ENCODE data around the gene CEACAM4. TPM values are rescaled to one million over a fixed set of nuclear protein-coding genes. Genes with fewer than 3 reads are reported as not detected.

Gene CEACAM4
- total RNA-seq, 1 donor from 2014 or later = 1.9 TPM

Other genes starting within 250 kb of the CEACAM4 start
- gene EXOSC5, start 229.7 kb downstream of the CEACAM4 start, total RNA-seq = 12.0 TPM
- 24.2 TPM for gene BCKDHA, start 229.3 kb downstream of the CEACAM4 start, total RNA-seq
- gene B3GNT8, start 199.7 kb downstream of the CEACAM4 start, total RNA-seq = 6.1 TPM
- 33.9 TPM for gene DMAC2, start 187.2 kb downstream of the CEACAM4 start, total RNA-seq
- not detected for gene ERICH4, start 183.9 kb downstream of the CEACAM4 start, total RNA-seq
- 2.5 TPM for gene CEACAM21, start 50.9 kb downstream of the CEACAM4 start, total RNA-seq
- gene CEACAM7, start 61.2 kb upstream of the CEACAM4 start, total RNA-seq = not detected
- 0.22 TPM for gene CEACAM5, start 81.6 kb upstream of the CEACAM4 start, total RNA-seq
- gene CEACAM6, start 128.5 kb upstream of the CEACAM4 start, total RNA-seq = 1.1 TPM
- 3.3 TPM for gene CEACAM3, start 169.5 kb upstream of the CEACAM4 start, total RNA-seq
- not detected for gene LYPD4, start 217.6 kb upstream of the CEACAM4 start, total RNA-seq
- not detected for gene DMRTC2, start 218.0 kb upstream of the CEACAM4 start, total RNA-seq
- 788 TPM for gene RPS19, start 233.2 kb upstream of the CEACAM4 start, total RNA-seq